Esophagus squamous epithelium (tissue), 4 donors: ENCODE results near the gene TMEM245.

Experiments
- POLR2A ChIP-seq, 4 donors: fragments of 450-650 bp; IDR thresholded peaks; one replicate each; pipeline ENCODE4 v1.6.1; 2017; ENCODE audit warnings: antibody characterized with exemption in 4 of 4, mild to moderate bottlenecking in 4 of 4, moderate library complexity in 3 of 4
- TF ChIP-seq, protein P1 (sequence below), 6 experiments: fragments of 450-650 bp in 4 of 6; fragments of 200-600 bp in 2 of 6; sonication (generic) in 2 of 6; IDR thresholded peaks; one replicate each; pipeline ENCODE4 v1.5.1; 2016 to 2019; ENCODE audit warnings: antibody characterized with exemption in 6 of 6, mild to moderate bottlenecking in 4 of 6, moderate library complexity in 4 of 6

DNA sequence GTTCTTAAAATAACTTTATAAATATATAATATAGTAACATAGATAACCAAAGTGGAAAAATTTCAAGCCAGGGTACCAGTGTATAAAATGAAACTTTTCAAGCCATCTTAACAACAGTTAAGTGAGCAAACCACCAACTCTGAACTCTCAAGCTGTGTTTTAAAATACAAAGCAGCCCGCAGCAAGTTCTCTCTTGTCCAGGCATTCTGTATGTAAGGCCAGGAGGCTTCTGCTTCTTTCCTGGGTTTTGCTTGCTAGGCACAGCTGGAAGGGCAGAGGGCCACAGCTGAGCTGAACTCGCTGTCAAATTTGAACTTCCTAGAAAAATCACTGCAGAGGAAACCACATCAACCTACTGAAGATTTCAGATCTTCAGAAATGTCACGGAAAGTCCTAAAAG is 99.6 kb downstream of the TMEM245 start:
- TF ChIP-seq, protein P1, sequence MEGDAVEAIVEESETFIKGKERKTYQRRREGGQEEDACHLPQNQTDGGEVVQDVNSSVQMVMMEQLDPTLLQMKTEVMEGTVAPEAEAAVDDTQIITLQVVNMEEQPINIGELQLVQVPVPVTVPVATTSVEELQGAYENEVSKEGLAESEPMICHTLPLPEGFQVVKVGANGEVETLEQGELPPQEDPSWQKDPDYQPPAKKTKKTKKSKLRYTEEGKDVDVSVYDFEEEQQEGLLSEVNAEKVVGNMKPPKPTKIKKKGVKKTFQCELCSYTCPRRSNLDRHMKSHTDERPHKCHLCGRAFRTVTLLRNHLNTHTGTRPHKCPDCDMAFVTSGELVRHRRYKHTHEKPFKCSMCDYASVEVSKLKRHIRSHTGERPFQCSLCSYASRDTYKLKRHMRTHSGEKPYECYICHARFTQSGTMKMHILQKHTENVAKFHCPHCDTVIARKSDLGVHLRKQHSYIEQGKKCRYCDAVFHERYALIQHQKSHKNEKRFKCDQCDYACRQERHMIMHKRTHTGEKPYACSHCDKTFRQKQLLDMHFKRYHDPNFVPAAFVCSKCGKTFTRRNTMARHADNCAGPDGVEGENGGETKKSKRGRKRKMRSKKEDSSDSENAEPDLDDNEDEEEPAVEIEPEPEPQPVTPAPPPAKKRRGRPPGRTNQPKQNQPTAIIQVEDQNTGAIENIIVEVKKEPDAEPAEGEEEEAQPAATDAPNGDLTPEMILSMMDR (IDR thresholded peaks at IDR 0.05): no peak
- no peak for TF ChIP-seq POLR2A (IDR thresholded peaks at IDR 0.05)
